ENCODE data around the gene ERF. TPM values are rescaled to one million over a fixed set of nuclear protein-coding genes. Genes with fewer than 3 reads are reported as not detected.

ERF gene
- polyA plus RNA-seq, 2 of the 4 experiments (the other 2 are of a cell fraction) = 103 to 120 TPM

DNA sequence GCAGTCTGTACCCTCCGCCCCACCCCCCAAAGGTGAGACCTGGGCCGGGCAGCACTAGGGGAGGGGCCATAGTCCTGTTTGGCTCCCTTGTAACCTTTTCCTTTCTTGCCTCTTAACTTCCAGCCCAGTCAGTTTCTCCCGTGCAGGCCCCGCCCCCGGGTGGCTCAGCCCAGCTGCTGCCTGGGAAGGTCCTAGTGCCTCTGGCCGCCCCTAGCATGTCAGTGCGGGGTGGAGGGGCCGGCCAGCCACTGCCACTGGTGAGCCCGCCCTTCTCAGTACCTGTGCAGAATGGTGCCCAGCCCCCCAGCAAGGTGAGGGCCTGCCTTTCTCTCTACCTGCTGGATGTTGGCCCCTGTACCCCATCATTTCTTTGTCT lies 36.5 kb upstream of the ERF start:
- Histone ChIP-seq H3K4me1 (peaks cover 10% of the 10 kb centered on the region), H3K27ac (no peak overlapping the region), H3K9me3 (no peaks in the 10 kb centered on the region), H3K4me2 (no peak overlapping the region), H3K4me3 (no peak overlapping the region)
- DNase-seq (ENCODE audit: low read depth in 1 of 2, low spot score in 1 of 2) = no peak
- CTCF ChIA-PET = interaction anchor here (0.5 to 23.7 kb wide), 12 partner anchors 9 to 209 kb away, joined by 3 to 616 read pairs (median 4); partner anchors contain the start of genes CIC, DEDD2, GSK3A and PAFAH1B3
- WGBS (ENCODE audit: missing lambda C conversion rate) = 69% methylated on average over 9 of the region's 9 CpGs
- FAIRE-seq = no peak
- POLR2A ChIA-PET = no interaction called here
- no peak for TF ChIP-seq RNF2 (IDR thresholded peaks at IDR 0.05; ENCODE audit: borderline replicate concordance, low read depth)
- TF ChIP-seq RFX5 (IDR thresholded peaks at IDR 0.05) = no peak
- TF ChIP-seq TP53 (CRISPR knock-in tag; IDR thresholded peaks at IDR 0.05) = no peak
- TF ChIP-seq CBX2 (IDR thresholded peaks at IDR 0.05; ENCODE audit: borderline replicate concordance, low read depth) = no peak
- no peak for TF ChIP-seq HOXA7 (CRISPR knock-in tag; IDR thresholded peaks at IDR 0.05)
- no peak for TF ChIP-seq RAD21 (conservative IDR thresholded peaks at IDR 0.05 in 1 of 2, IDR thresholded peaks at IDR 0.05 in 1 of 2)
- TF ChIP-seq POLR2A (IDR thresholded peaks at IDR 0.05; ENCODE audit: low read length) = no peak
- no peak for TF ChIP-seq ZFP36 (IDR thresholded peaks at IDR 0.05; ENCODE audit: borderline replicate concordance, partially characterized antibody)
- no peak for TF ChIP-seq JUNB (IDR thresholded peaks at IDR 0.05)
- TF ChIP-seq, protein P1, sequence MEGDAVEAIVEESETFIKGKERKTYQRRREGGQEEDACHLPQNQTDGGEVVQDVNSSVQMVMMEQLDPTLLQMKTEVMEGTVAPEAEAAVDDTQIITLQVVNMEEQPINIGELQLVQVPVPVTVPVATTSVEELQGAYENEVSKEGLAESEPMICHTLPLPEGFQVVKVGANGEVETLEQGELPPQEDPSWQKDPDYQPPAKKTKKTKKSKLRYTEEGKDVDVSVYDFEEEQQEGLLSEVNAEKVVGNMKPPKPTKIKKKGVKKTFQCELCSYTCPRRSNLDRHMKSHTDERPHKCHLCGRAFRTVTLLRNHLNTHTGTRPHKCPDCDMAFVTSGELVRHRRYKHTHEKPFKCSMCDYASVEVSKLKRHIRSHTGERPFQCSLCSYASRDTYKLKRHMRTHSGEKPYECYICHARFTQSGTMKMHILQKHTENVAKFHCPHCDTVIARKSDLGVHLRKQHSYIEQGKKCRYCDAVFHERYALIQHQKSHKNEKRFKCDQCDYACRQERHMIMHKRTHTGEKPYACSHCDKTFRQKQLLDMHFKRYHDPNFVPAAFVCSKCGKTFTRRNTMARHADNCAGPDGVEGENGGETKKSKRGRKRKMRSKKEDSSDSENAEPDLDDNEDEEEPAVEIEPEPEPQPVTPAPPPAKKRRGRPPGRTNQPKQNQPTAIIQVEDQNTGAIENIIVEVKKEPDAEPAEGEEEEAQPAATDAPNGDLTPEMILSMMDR (IDR thresholded peaks at IDR 0.05) = no peak
- TF ChIP-seq EHF (CRISPR knock-in tag; IDR thresholded peaks at IDR 0.05) = no peak
- no peak for TF ChIP-seq HOXB13 (CRISPR knock-in tag; IDR thresholded peaks at IDR 0.05; ENCODE audit: low read depth)
- TF ChIP-seq, protein P2, sequence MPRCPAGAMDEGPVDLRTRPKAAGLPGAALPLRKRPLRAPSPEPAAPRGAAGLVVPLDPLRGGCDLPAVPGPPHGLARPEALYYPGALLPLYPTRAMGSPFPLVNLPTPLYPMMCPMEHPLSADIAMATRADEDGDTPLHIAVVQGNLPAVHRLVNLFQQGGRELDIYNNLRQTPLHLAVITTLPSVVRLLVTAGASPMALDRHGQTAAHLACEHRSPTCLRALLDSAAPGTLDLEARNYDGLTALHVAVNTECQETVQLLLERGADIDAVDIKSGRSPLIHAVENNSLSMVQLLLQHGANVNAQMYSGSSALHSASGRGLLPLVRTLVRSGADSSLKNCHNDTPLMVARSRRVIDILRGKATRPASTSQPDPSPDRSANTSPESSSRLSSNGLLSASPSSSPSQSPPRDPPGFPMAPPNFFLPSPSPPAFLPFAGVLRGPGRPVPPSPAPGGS (IDR thresholded peaks at IDR 0.05) = no peak
- TF ChIP-seq ESRRA (IDR thresholded peaks at IDR 0.05; ENCODE audit: borderline replicate concordance, low read length) = no peak
- no peak for TF ChIP-seq NPAS2 (CRISPR knock-in tag; IDR thresholded peaks at IDR 0.05; ENCODE audit: borderline replicate concordance)
- no peak for TF ChIP-seq MAFK (IDR thresholded peaks at IDR 0.05; ENCODE audit: partially characterized antibody)
- no peak for TF ChIP-seq MAZ (IDR thresholded peaks at IDR 0.05; ENCODE audit: borderline replicate concordance, low read depth, low read length)
- no peak for TF ChIP-seq NR3C1 (IDR thresholded peaks at IDR 0.05)
- ATAC-seq = peak in 1 of 2 experiments; percentile 14; a peak in 3 of 6 replicates

DNA sequence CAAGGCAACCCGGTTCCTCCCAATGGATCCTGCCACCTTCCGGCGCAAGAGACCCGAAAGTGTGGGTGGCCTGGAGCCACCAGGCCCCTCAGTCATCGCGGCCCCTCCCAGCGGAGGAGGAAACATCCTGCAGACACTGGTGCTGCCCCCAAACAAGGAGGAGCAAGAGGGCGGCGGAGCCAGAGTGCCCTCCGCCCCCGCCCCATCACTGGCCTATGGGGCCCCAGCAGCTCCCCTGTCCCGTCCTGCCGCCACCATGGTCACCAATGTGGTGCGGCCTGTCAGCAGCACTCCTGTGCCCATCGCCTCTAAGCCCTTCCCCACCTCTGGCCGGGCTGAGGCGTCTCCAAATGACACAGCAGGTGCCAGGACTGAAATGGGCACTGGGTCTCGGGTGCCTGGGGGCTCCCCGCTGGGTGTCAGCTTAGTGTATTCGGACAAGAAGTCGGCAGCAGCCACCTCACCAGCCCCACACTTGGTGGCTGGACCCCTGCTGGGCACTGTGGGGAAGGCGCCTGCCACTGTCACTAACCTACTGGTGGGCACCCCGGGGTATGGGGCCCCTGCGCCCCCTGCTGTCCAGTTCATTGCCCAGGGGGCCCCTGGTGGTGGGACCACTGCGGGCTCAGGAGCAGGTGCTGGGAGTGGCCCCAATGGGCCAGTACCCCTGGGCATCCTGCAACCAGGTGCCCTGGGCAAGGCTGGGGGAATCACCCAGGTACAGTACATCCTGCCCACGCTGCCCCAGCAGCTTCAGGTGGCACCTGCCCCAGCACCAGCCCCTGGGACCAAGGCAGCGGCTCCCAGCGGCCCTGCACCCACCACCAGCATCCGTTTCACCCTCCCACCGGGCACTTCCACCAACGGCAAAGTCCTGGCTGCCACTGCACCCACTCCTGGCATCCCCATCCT lies 35.9 kb upstream of the ERF start:
- Histone ChIP-seq H3K4me1 (peaks cover 16% of the 10 kb centered on the region), H3K4me3 (no peak overlapping the region), H3K27ac (no peak overlapping the region), H3K4me2 (no peak overlapping the region), H3K9me3 (no peaks in the 10 kb centered on the region)
- DNase-seq (ENCODE audit: low read depth in 1 of 2, low spot score in 1 of 2) (peak; percentile 79 to 95), FAIRE-seq (no peak), ATAC-seq (peak; percentile 48 to 83)
- ChIA-PET POLR2A (no interaction called here), CTCF (interaction anchor here (0.8 to 23.7 kb wide), 14 partner anchors 10 to 177 kb away, joined by 3 to 616 read pairs (median 4); partner anchors contain the start of genes CIC, DEDD2, GSK3A and PAFAH1B3)
- 79% methylated on average over 28 of the region's 31 CpGs for WGBS (ENCODE audit: missing lambda C conversion rate)
- TF ChIP-seq RAD21 (conservative IDR thresholded peaks at IDR 0.05 in 1 of 2, IDR thresholded peaks at IDR 0.05 in 1 of 2) (peak; percentile 76 to 78; a peak in 4 of 5 replicates), ZSCAN20 (CRISPR knock-in tag; IDR thresholded peaks at IDR 0.05) (no peak), JUN (IDR thresholded peaks at IDR 0.05) (no peak), SMC3 (IDR thresholded peaks at IDR 0.05) (peak; percentile 81), EP300 (IDR thresholded peaks at IDR 0.05) (no peak), NFE2L2 (conservative IDR thresholded peaks at IDR 0.05; ENCODE audit: low read length) (no peak), RNF2 (IDR thresholded peaks at IDR 0.05; ENCODE audit: borderline replicate concordance, low read depth) (no peak), HDAC2 (IDR thresholded peaks at IDR 0.05) (no peak), KDM5A (IDR thresholded peaks at IDR 0.05) (no peak), TFCP2L1 (CRISPR knock-in tag; IDR thresholded peaks at IDR 0.05) (no peak), MAZ (IDR thresholded peaks at IDR 0.05; ENCODE audit: borderline replicate concordance, low read depth, low read length) (peak; percentile 87), ZNF302 (CRISPR knock-in tag; IDR thresholded peaks at IDR 0.05) (no peak)
- TF ChIP-seq, protein P1 (IDR thresholded peaks at IDR 0.05) = peak; percentile 88
- TF ChIP-seq, protein P3, sequence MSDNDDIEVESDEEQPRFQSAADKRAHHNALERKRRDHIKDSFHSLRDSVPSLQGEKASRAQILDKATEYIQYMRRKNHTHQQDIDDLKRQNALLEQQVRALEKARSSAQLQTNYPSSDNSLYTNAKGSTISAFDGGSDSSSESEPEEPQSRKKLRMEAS (IDR thresholded peaks at IDR 0.05) = peak; percentile 53; the same call in 1 of the 2 replicates
- TF ChIP-seq, protein P4, sequence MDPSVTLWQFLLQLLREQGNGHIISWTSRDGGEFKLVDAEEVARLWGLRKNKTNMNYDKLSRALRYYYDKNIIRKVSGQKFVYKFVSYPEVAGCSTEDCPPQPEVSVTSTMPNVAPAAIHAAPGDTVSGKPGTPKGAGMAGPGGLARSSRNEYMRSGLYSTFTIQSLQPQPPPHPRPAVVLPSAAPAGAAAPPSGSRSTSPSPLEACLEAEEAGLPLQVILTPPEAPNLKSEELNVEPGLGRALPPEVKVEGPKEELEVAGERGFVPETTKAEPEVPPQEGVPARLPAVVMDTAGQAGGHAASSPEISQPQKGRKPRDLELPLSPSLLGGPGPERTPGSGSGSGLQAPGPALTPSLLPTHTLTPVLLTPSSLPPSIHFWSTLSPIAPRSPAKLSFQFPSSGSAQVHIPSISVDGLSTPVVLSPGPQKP (IDR thresholded peaks at IDR 0.05; ENCODE audit: low read depth, low read length) = no peak

Measured in A549 (cell line).